H9 (cell line): Measurements from ENCODE around the gene SATB1. TPM values are rescaled to one million over a fixed set of nuclear protein-coding genes. Genes with fewer than 3 reads are reported as not detected.

Experiments used
- DNase-seq: peaks from one replicate; pipeline ENCODE4 v3.0.0-alpha.2; 2017
- H2AFZ ChIP-seq: one replicate; pipeline ENCODE4 v1.6.1; 2013; ENCODE audit warnings: mild to moderate bottlenecking, low read length, control low read depth, moderate library complexity
- H2AK5ac ChIP-seq: 2 replicates; pipeline ENCODE4 v1.6.1; 2013; ENCODE audit warnings: low read length, control low read depth, mixed read lengths; ENCODE audit not compliant: insufficient read length
- H2BK120ac ChIP-seq: one replicate; pipeline ENCODE4 v1.6.1; 2013; ENCODE audit warnings: low read depth, mild to moderate bottlenecking, low read length, control low read depth, inconsistent platforms; ENCODE audit not compliant: poor library complexity, severe bottlenecking
- H2BK12ac ChIP-seq: 2 replicates; pipeline ENCODE4 v1.6.1; 2013; ENCODE audit warnings: low read length, control low read depth, mixed read lengths, low read depth; ENCODE audit not compliant: insufficient read length
- H2BK15ac ChIP-seq: 2 replicates; pipeline ENCODE4 v1.6.1; 2013; ENCODE audit warnings: low read depth, low read length, control low read depth
- H2BK20ac ChIP-seq: one replicate; pipeline ENCODE4 v1.6.1; 2013; ENCODE audit warnings: low read depth, mild to moderate bottlenecking, low read length, control low read depth, inconsistent platforms; ENCODE audit not compliant: poor library complexity, severe bottlenecking
- H2BK5ac ChIP-seq: 2 replicates; pipeline ENCODE4 v1.6.1; 2013; ENCODE audit warnings: low read length, control low read depth, mixed read lengths; ENCODE audit not compliant: insufficient read length
- H3K14ac ChIP-seq: 2 replicates; pipeline ENCODE4 v1.6.1; 2013; ENCODE audit warnings: low read length, control low read depth; ENCODE audit not compliant: insufficient read depth
- H3K18ac ChIP-seq: 2 replicates; pipeline ENCODE4 v1.6.1; 2013; ENCODE audit warnings: low read depth, mild to moderate bottlenecking, mixed read lengths, low read length, control low read depth; ENCODE audit not compliant: insufficient read length
- H3K23ac ChIP-seq: 2 replicates; pipeline ENCODE4 v1.6.1; 2013; ENCODE audit warnings: low read length, control low read depth, mixed read lengths, low read depth; ENCODE audit not compliant: insufficient read length
- H3K23me2 ChIP-seq: 2 replicates; pipeline ENCODE4 v1.6.1; 2013; ENCODE audit warnings: low read depth, mild to moderate bottlenecking, mixed read lengths, low read length, control low read depth; ENCODE audit not compliant: insufficient read length, poor library complexity, severe bottlenecking
- H3K27ac ChIP-seq: 2 replicates; pipeline ENCODE4 v1.5.1; 2013; ENCODE audit warnings: low read length, control low read depth, mixed read lengths, low read depth; ENCODE audit not compliant: insufficient read length
- H3K27me3 ChIP-seq: 2 replicates; pipeline ENCODE4 v1.6.1; 2013; ENCODE audit warnings: low read length, control low read depth, inconsistent platforms; ENCODE audit not compliant: insufficient read depth
- H3K4ac ChIP-seq: 2 replicates; pipeline ENCODE4 v1.6.1; 2013; ENCODE audit warnings: low read depth, mild to moderate bottlenecking, control low read depth, inconsistent platforms, low read length, moderate library complexity
- H3K4me1 ChIP-seq: 2 replicates; pipeline ENCODE4 v1.6.1; 2013; ENCODE audit warnings: low read length, control low read depth, inconsistent platforms; ENCODE audit not compliant: insufficient read depth
- H3K4me2 ChIP-seq: 2 replicates; pipeline ENCODE4 v1.6.1; 2013; ENCODE audit warnings: low read length, control low read depth, mixed read lengths; ENCODE audit not compliant: insufficient read length, insufficient read depth
- H3K56ac ChIP-seq: 2 replicates; pipeline ENCODE4 v1.6.1; 2013; ENCODE audit warnings: low read depth, mild to moderate bottlenecking, mixed read lengths, low read length, control low read depth; ENCODE audit not compliant: insufficient read length
- H3K79me1 ChIP-seq: 2 replicates; pipeline ENCODE4 v1.6.1; 2013; ENCODE audit warnings: low read depth, mild to moderate bottlenecking, moderate library complexity, low read length, control low read depth, inconsistent platforms; ENCODE audit not compliant: insufficient read depth, poor library complexity, severe bottlenecking
- H3K79me2 ChIP-seq: 2 replicates; pipeline ENCODE4 v1.6.1; 2013; ENCODE audit warnings: low read length, control low read depth, inconsistent platforms; ENCODE audit not compliant: insufficient read depth
- H3K9ac ChIP-seq: 2 replicates; pipeline ENCODE4 v1.6.1; 2013; ENCODE audit warnings: low read length, control low read depth, mixed read lengths; ENCODE audit not compliant: insufficient read length; ENCODE audit errors: extremely low read depth
- H3K9me3 ChIP-seq: one replicate; pipeline ENCODE4 v1.6.1; 2013; ENCODE audit warnings: low read depth, low read length, inconsistent platforms; ENCODE audit not compliant: control insufficient read depth
- H3T11ph ChIP-seq: one replicate; pipeline ENCODE4 v1.6.1; 2013; ENCODE audit warnings: mild to moderate bottlenecking, low read length, control low read depth, inconsistent platforms
- H4K20me1 ChIP-seq: one replicate; pipeline ENCODE4 v1.6.1; 2013; ENCODE audit not compliant: control insufficient read depth, insufficient read length, insufficient read depth
- H4K5ac ChIP-seq: 2 replicates; pipeline ENCODE4 v1.6.1; 2013; ENCODE audit warnings: low read depth, mild to moderate bottlenecking, mixed read lengths, low read length, control low read depth; ENCODE audit not compliant: insufficient read length
- H4K8ac ChIP-seq: replicated peaks from 2 replicates; pipeline ENCODE4 v1.6.1; 2013; ENCODE audit warnings: low read length, control low read depth, mixed read lengths, low read depth; ENCODE audit not compliant: insufficient read length
- H4K91ac ChIP-seq: 2 replicates; pipeline ENCODE4 v1.6.1; 2013; ENCODE audit warnings: low read depth, mild to moderate bottlenecking, moderate library complexity, mixed read lengths, low read length, control low read depth; ENCODE audit not compliant: insufficient read length
- H3K27ac Mint-ChIP-seq, 3 experiments: 2 replicates in 2 of 3; 3 replicates in 1 of 3; pipeline ENCODE4 v1.8.0; 2020 to 2021; ENCODE audit warnings: mixed read lengths in 3 of 3, mild to moderate bottlenecking in 1 of 3, moderate library complexity in 1 of 3
- H3K27me3 Mint-ChIP-seq: 2 replicates; pipeline ENCODE4 v1.8.0; 2021; ENCODE audit warnings: low read depth, mild to moderate bottlenecking, moderate library complexity, mixed read lengths
- H3K36me3 Mint-ChIP-seq, 3 experiments: 2 replicates in 2 of 3; 3 replicates in 1 of 3; pipeline ENCODE4 v1.8.0; 2020 to 2021; ENCODE audit warnings: low read depth in 3 of 3, mixed read lengths in 3 of 3; ENCODE audit not compliant: insufficient read depth in 1 of 3
- H3K4me1 Mint-ChIP-seq, 2 experiments: 2 replicates each; pipeline ENCODE4 v1.8.0; 2020; ENCODE audit warnings: mixed read lengths in 2 of 2
- H3K4me3 Mint-ChIP-seq, 2 experiments: 2 replicates in 1 of 2; 3 replicates in 1 of 2; pipeline ENCODE4 v1.8.0; 2020 to 2021; ENCODE audit warnings: mild to moderate bottlenecking in 2 of 2, mixed read lengths in 2 of 2, moderate library complexity in 1 of 2
- H3K9me3 Mint-ChIP-seq, 2 experiments: 2 replicates in 1 of 2; 3 replicates in 1 of 2; pipeline ENCODE4 v1.8.0; 2020; ENCODE audit warnings: mild to moderate bottlenecking in 2 of 2, mixed read lengths in 2 of 2, moderate library complexity in 1 of 2
- CTCF ChIP-seq: fragments of 200-600 bp; sonication (generic); conservative IDR thresholded peaks from 3 replicates; pipeline ENCODE4 v1.8.0; 2021; ENCODE audit warnings: antibody characterized with exemption, mild to moderate bottlenecking
- WGBS: extraction: QIAGEN DNeasy Blood & Tissue Kit; methylation state at CpG from one replicate; pipeline ENCODE4 v1.1.7; 2013; ENCODE audit warnings: missing lambda C conversion rate, low lambda C conversion rate, mixed read lengths; ENCODE audit not compliant: insufficient read length; ENCODE audit errors: extremely low coverage; 5-methylcytosine and 5-hydroxymethylcytosine counted together
- total RNA-seq: library from RNA; stranded (reverse); gene quantifications from 2 replicates; pipeline ENCODE4 v1.2.1, GENCODE V29; 2021

The SATB1 gene
- total RNA-seq, 1 experiment from 2014 or later = 30.7 TPM

DNA sequence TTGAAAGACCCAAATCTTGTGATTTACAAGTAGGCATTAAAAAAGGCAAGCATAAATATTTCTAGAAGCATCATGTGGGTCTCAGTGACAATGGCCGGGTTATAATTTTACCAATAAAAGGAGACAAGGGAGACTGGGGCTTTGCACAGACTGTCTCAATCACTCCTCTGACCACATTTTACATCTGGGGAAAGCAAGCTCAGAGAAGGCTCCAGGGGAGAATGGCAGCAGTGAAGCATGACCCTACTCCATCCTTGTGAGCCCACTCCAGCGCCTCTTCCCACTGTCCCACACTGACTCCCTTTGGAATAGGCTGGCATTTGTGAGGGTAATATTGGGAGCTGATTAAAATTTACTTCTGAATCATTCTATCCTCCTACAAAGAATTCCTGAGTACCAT, 61.8 kb downstream of the SATB1 start:
- H3K36me3 Mint-ChIP-seq = no peaks in the 10 kb centered on the region; a peak in 1 of 7 replicates
- H3K27ac Mint-ChIP-seq = peak overlapping the region in 2 of 3 experiments; percentile 42 to 47; a peak in 1 of 7 replicates
- no peak overlapping the region for H3K4me3 Mint-ChIP-seq
- Histone ChIP-seq H3K27me3 (no peaks in the 10 kb centered on the region), H3K4me1 (no peaks in the 10 kb centered on the region), H3K4ac (no peak overlapping the region), H3K14ac (no peak overlapping the region), H3K79me2 (no peaks in the 10 kb centered on the region), H2BK15ac (no peak overlapping the region), H3K23me2 (no peaks in the 10 kb centered on the region), H3K27ac (no peak overlapping the region), H3K23ac (no peak overlapping the region), H4K20me1 (no peaks in the 10 kb centered on the region), H3K9ac (no peak overlapping the region), H2BK20ac (no peak overlapping the region), H2AK5ac (no peak overlapping the region), H3K56ac (no peak overlapping the region), H3K9me3 (no peaks in the 10 kb centered on the region), H3K79me1 (no peaks in the 10 kb centered on the region), H3T11ph (no peak overlapping the region), H3K4me2 (no peak overlapping the region), H4K91ac (no peak overlapping the region), H2BK12ac (no peak overlapping the region), H4K5ac (no peak overlapping the region), H4K8ac (no peak overlapping the region), H2BK5ac (no peak overlapping the region), H2AFZ (no peak overlapping the region), H2BK120ac (no peak overlapping the region), H3K18ac (no peak overlapping the region)
- DNase-seq = no peak
- no peaks in the 10 kb centered on the region for H3K9me3 Mint-ChIP-seq
- no CpG with 5 or more reads among the region's 2 CpGs for whole genome bisulfite sequencing
- TF ChIP-seq CTCF = no peak
- H3K27me3 Mint-ChIP-seq = no peaks in the 10 kb centered on the region
- H3K4me1 Mint-ChIP-seq = peaks cover 17 to 20% of the 10 kb centered on the region in 2 experiments
